ENCODE results near the gene UXT. TPM values are rescaled to one million over a fixed set of nuclear protein-coding genes. Genes with fewer than 3 reads are reported as not detected.

The UXT gene, protein sequence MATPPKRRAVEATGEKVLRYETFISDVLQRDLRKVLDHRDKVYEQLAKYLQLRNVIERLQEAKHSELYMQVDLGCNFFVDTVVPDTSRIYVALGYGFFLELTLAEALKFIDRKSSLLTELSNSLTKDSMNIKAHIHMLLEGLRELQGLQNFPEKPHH
- 10 to 100 TPM; 74.9 to 75.0 TPM for total RNA-seq
- polyA plus RNA-seq, result 100 to 1,000 TPM; 190 to 316 TPM
- long read RNA-seq, donor 1, partial matches to known transcripts, result 5 of 12 reads
- long read RNA-seq, donor 1, other reads (novel, unspliced or antisense), result 2 of 12 reads
- long read RNA-seq, donor 2, transcript UXT-201 (7 exons, 574 nt), result major isoform, 5 of 11 reads
- long read RNA-seq, donor 2, partial matches to known transcripts, result 1 of 11 reads
- long read RNA-seq, donor 2, other reads (novel, unspliced or antisense), result 3 of 11 reads

DNA sequence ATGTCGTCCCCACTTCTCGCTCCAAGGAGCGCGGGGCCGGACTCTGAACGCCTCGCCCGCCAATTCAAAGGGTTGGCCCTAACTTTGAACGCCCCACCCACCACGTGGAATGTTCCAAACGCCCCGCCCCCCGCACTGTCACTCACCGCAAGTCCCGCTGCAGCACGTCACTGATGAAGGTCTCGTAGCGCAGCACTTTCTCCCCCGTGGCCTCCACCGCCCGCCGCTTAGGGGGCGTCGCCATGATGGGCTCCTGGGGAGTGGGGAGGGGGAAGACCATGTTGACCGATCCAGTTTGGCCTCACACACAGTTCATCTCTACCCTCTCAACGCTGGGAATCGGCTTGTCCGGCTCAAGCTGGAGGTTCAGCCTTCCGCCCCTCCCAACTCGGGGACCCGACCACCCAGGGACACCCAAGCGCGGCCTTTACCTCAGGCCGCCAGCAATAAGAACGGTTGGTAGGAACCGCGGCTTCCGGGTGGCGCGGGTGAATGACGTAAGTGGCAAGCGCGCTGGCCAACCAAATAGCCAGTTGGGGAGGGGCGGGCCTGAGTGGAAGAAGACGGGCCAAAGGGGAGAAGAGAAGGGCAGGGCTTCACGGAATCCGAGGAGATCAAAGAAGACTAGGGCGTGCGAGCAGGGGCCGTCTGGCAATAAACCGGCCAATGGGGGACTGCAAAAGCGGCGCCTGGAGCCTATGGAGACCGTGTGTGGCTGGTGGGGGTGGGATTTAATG lies at the start of gene UXT:
Gene UXT, minus strand, starts transcription at position 497 of the 737 bp plus-strand sequence. Its CDS starts 253 bp downstream, at position 244.
- H3K4me1 ChIP-seq (ENCODE audit: control insufficient read depth in 1 of 2, insufficient read depth in 2 of 2, low read length in 2 of 2), result no peaks in the 10 kb centered on the region
- H3K27me3 ChIP-seq (ENCODE audit: control insufficient read depth in 1 of 2, insufficient read depth in 2 of 2, low read length in 1 of 2), result no peaks in the 10 kb centered on the region
- 1 to 33% methylated on average over 54 of the region's 54 CpGs for WGBS, 2 donors
- no peaks in the 10 kb centered on the region for H3K36me3 ChIP-seq (ENCODE audit: control insufficient read depth in 1 of 2, insufficient read depth in 2 of 2, low read length in 1 of 2)
- ATAC-seq (ENCODE audit: low FRiP score) (peak; percentile 94), DNase-seq (peak; percentile 96)
- H3K4me3 ChIP-seq (ENCODE audit: low read length in 2 of 2), result peak within 1 kb of the TSS in 1 of 2 donors; percentile 67
- H3K9me3 ChIP-seq (ENCODE audit: control insufficient read depth, low read length), result no peaks in the 10 kb centered on the region
- intact Hi-C loops (cut with DNase I), result loop anchor here in 1 of 2 donors (10.0 kb wide), 2 partner anchors 176 to 366 kb away; partner anchors contain the start of gene ZNF81
- H3K27ac ChIP-seq (ENCODE audit: low read depth in 1 of 2, low read length in 2 of 2), result peak within 1 kb of the TSS in 1 of 2 donors; percentile 94

- Histone ChIP-seq H3K36me3 (ENCODE audit: control insufficient read depth in 1 of 2, insufficient read depth in 2 of 2, low read length in 1 of 2) (no peaks in the 10 kb centered on the region), H3K27ac (ENCODE audit: low read depth in 1 of 2, low read length in 2 of 2) (no peak overlapping the region), H3K27me3 (ENCODE audit: control insufficient read depth in 1 of 2, insufficient read depth in 2 of 2, low read length in 1 of 2) (no peaks in the 10 kb centered on the region), H3K4me1 (ENCODE audit: control insufficient read depth in 1 of 2, insufficient read depth in 2 of 2, low read length in 2 of 2) (no peaks in the 10 kb centered on the region), H3K4me3 (ENCODE audit: low read length in 2 of 2) (no peak overlapping the region), H3K9me3 (ENCODE audit: control insufficient read depth, low read length) (no peaks in the 10 kb centered on the region)
- WGBS, 2 donors, result 41 to 50% methylated on average over 7 of the region's 7 CpGs
- no peak for ATAC-seq (ENCODE audit: low FRiP score)
- DNase-seq, result no peak
- intact Hi-C loops (cut with DNase I), result no loop called here
Observed at GRCh38 chrX:47707031-47707780, 48.2 kb upstream of the UXT start.

- no peaks in the 10 kb centered on the region for H3K27me3 ChIP-seq (ENCODE audit: control insufficient read depth in 1 of 2, insufficient read depth in 2 of 2, low read length in 1 of 2)
- no peaks in the 10 kb centered on the region for H3K4me1 ChIP-seq (ENCODE audit: control insufficient read depth in 1 of 2, insufficient read depth in 2 of 2, low read length in 2 of 2)
- intact Hi-C loops (cut with DNase I), result no loop called here
- ATAC-seq (ENCODE audit: low FRiP score) (no peak), DNase-seq (no peak)
- 51 to 59% methylated on average over 3 of the region's 3 CpGs for WGBS, 2 donors
- H3K4me3 ChIP-seq (ENCODE audit: low read length in 2 of 2), result no peak overlapping the region
- no peaks in the 10 kb centered on the region for H3K36me3 ChIP-seq (ENCODE audit: control insufficient read depth in 1 of 2, insufficient read depth in 2 of 2, low read length in 1 of 2)
- H3K27ac ChIP-seq (ENCODE audit: low read depth in 1 of 2, low read length in 2 of 2), result no peak overlapping the region
- no peaks in the 10 kb centered on the region for H3K9me3 ChIP-seq (ENCODE audit: control insufficient read depth, low read length)
Observed at GRCh38 chrX:47706575-47706974, 47.6 kb upstream of the UXT start.

DNA sequence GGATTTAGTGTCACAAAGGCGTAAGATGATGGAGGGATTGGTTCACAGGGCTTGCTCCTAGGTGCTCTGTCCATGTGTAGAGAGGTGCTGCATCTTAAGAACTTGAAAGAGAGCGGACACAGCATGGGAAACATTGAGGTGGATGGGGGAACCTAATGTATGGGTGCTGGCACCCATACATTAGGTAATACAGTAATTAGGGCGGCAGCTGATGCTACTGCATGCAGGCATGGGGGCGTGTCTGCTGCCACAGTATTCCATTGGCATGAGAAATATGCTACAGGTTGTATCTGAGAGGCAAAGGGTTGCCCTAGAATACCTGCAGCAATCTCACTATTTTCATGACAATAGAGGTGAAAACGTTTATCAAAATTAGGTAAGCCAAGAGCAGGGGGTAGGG lies 45.8 kb upstream of the UXT start:
- no peak for DNase-seq
- H3K27ac ChIP-seq (ENCODE audit: low read depth in 1 of 2, low read length in 2 of 2), result no peak overlapping the region
- WGBS, 2 donors, result 60 to 78% methylated on average over 5 of the region's 5 CpGs
- no peak overlapping the region for H3K4me3 ChIP-seq (ENCODE audit: low read length in 2 of 2)
- no peaks in the 10 kb centered on the region for H3K9me3 ChIP-seq (ENCODE audit: control insufficient read depth, low read length)
- intact Hi-C loops (cut with DNase I), result no loop called here
- no peaks in the 10 kb centered on the region for H3K36me3 ChIP-seq (ENCODE audit: control insufficient read depth in 1 of 2, insufficient read depth in 2 of 2, low read length in 1 of 2)
- no peaks in the 10 kb centered on the region for H3K27me3 ChIP-seq (ENCODE audit: control insufficient read depth in 1 of 2, insufficient read depth in 2 of 2, low read length in 1 of 2)
- H3K4me1 ChIP-seq (ENCODE audit: control insufficient read depth in 1 of 2, insufficient read depth in 2 of 2, low read length in 2 of 2), result no peaks in the 10 kb centered on the region
- ATAC-seq (ENCODE audit: low FRiP score), result no peak

GRCh38 chrX:47697181-47697580 lies 38.2 kb upstream of the UXT start:
- DNase-seq (no peak), ATAC-seq (ENCODE audit: low FRiP score) (no peak)
- WGBS, 2 donors, result 62 to 71% methylated on average over 1 of the region's 1 CpG
- Histone ChIP-seq H3K4me1 (ENCODE audit: control insufficient read depth in 1 of 2, insufficient read depth in 2 of 2, low read length in 2 of 2) (no peaks in the 10 kb centered on the region), H3K27ac (ENCODE audit: low read depth in 1 of 2, low read length in 2 of 2) (no peak overlapping the region), H3K27me3 (ENCODE audit: control insufficient read depth in 1 of 2, insufficient read depth in 2 of 2, low read length in 1 of 2) (no peaks in the 10 kb centered on the region), H3K36me3 (ENCODE audit: control insufficient read depth in 1 of 2, insufficient read depth in 2 of 2, low read length in 1 of 2) (no peaks in the 10 kb centered on the region), H3K9me3 (ENCODE audit: control insufficient read depth, low read length) (no peaks in the 10 kb centered on the region), H3K4me3 (ENCODE audit: low read length in 2 of 2) (no peak overlapping the region)
- intact Hi-C loops (cut with DNase I), result no loop called here

DNA sequence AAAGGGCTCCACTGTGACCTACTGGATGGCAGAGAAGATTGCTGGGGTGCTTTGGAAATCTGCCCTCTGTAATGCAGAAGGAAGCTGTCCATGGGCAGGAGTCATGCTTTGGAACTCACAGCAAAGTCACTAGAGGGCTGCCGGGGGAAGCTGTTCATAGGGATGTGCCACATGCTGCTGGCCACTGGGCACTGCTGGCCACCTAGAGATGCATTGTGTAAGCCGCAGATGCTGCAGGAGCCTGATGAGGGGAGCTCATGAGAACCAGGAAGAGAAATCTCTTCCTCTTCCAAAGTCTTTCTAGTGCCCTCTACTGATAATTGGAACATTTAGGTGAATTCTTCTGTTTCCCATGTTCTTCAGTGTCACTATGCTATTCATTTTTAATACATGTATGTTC lies 31.2 kb upstream of the UXT start:
- Histone ChIP-seq H3K4me1 (ENCODE audit: control insufficient read depth in 1 of 2, insufficient read depth in 2 of 2, low read length in 2 of 2) (no peaks in the 10 kb centered on the region), H3K9me3 (ENCODE audit: control insufficient read depth, low read length) (no peaks in the 10 kb centered on the region), H3K36me3 (ENCODE audit: control insufficient read depth in 1 of 2, insufficient read depth in 2 of 2, low read length in 1 of 2) (no peaks in the 10 kb centered on the region), H3K27me3 (ENCODE audit: control insufficient read depth in 1 of 2, insufficient read depth in 2 of 2, low read length in 1 of 2) (no peaks in the 10 kb centered on the region), H3K27ac (ENCODE audit: low read depth in 1 of 2, low read length in 2 of 2) (no peak overlapping the region), H3K4me3 (ENCODE audit: low read length in 2 of 2) (no peak overlapping the region)
- ATAC-seq (ENCODE audit: low FRiP score), result no peak
- intact Hi-C loops (cut with DNase I), result no loop called here
- WGBS, 2 donors, result 56 to 57% methylated on average over 2 of the region's 2 CpGs
- DNase-seq, result no peak

DNA sequence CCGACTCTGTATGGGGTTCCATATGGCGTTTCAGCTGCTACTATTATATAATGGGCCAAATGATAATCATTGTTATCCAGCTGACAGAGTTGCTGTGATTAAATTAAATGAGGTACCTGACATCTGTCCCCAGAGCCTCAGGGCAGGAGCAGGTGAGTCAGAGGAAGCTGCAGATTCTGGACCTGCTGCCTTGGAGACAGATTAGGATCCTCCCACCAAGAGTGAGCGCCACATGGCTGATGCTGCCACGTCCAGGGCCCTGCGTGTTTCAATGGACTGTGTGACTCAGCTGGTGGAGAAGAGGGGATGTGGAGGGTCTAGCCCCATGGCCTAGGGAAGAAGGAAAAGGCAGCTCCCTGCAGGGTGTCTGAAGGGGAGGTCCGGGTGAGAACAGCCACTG lies 28.3 kb upstream of the UXT start:
- H3K27me3 ChIP-seq (ENCODE audit: control insufficient read depth in 1 of 2, insufficient read depth in 2 of 2, low read length in 1 of 2), result no peaks in the 10 kb centered on the region

GRCh38 chrX:47683829-47684205 lies 24.8 kb upstream of the UXT start:
- H3K4me3 ChIP-seq (ENCODE audit: low read length in 2 of 2), result no peak overlapping the region
- intact Hi-C loops (cut with DNase I), result no loop called here
- 41 to 47% methylated on average over 3 of the region's 3 CpGs for WGBS, 2 donors
- DNase-seq, result no peak
- no peaks in the 10 kb centered on the region for H3K36me3 ChIP-seq (ENCODE audit: control insufficient read depth in 1 of 2, insufficient read depth in 2 of 2, low read length in 1 of 2)
- H3K27ac ChIP-seq (ENCODE audit: low read depth in 1 of 2, low read length in 2 of 2), result no peak overlapping the region
- no peaks in the 10 kb centered on the region for H3K9me3 ChIP-seq (ENCODE audit: control insufficient read depth, low read length)
- no peaks in the 10 kb centered on the region for H3K4me1 ChIP-seq (ENCODE audit: control insufficient read depth in 1 of 2, insufficient read depth in 2 of 2, low read length in 2 of 2)
- no peaks in the 10 kb centered on the region for H3K27me3 ChIP-seq (ENCODE audit: control insufficient read depth in 1 of 2, insufficient read depth in 2 of 2, low read length in 1 of 2)
- no peak for ATAC-seq (ENCODE audit: low FRiP score)

More for the DNA sequence above, 28.3 kb upstream of the UXT start:
- H3K9me3 ChIP-seq (ENCODE audit: control insufficient read depth, low read length), result no peaks in the 10 kb centered on the region
- no peaks in the 10 kb centered on the region for H3K36me3 ChIP-seq (ENCODE audit: control insufficient read depth in 1 of 2, insufficient read depth in 2 of 2, low read length in 1 of 2)
- intact Hi-C loops (cut with DNase I), result no loop called here
- WGBS, 2 donors, result 49 to 60% methylated on average over 6 of the region's 6 CpGs
- H3K4me3 ChIP-seq (ENCODE audit: low read length in 2 of 2), result no peak overlapping the region
- no peak for DNase-seq
- no peaks in the 10 kb centered on the region for H3K4me1 ChIP-seq (ENCODE audit: control insufficient read depth in 1 of 2, insufficient read depth in 2 of 2, low read length in 2 of 2)
- ATAC-seq (ENCODE audit: low FRiP score), result no peak
- no peak overlapping the region for H3K27ac ChIP-seq (ENCODE audit: low read depth in 1 of 2, low read length in 2 of 2)

Measured in aorta (tissue), 5 donors.